Tibial nerve (tissue), 4 donors: Measurements from ENCODE around the gene TCF25. TPM values are rescaled to one million over a fixed set of nuclear protein-coding genes. Genes with fewer than 3 reads are reported as not detected.
"Not testable (repeated sequence)": the region's sequence is repeated elsewhere in the genome, so short reads cannot be mapped to it uniquely, and the experiment has no call there.

Source experiments
- DNase-seq, 2 donors: peaks; one replicate each; pipeline ENCODE4 v3.0.0-alpha.2; 2019; ENCODE audit warnings: low spot score in 2 of 2
- H3K27ac ChIP-seq, 4 donors: fragments of 200-600 bp; sonication (generic) in 3 of 4; one replicate each; pipeline ENCODE4 v1.5.1; 2017 to 2019; ENCODE audit warnings: mild to moderate bottlenecking in 1 of 4
- H3K27me3 ChIP-seq, 2 donors: fragments of 200-600 bp; sonication (generic) in 1 of 2; one replicate each; pipeline versions ENCODE4 v1.5.1 to v1.6.0; 2017 to 2019
- H3K36me3 ChIP-seq, 3 donors: fragments of 200-600 bp; sonication (generic); one replicate each; pipeline ENCODE4 v1.5.1; 2018 to 2019
- H3K4me1 ChIP-seq, 4 donors: fragments of 200-600 bp; sonication (generic) in 3 of 4; one replicate each; pipeline ENCODE4 v1.5.1; 2017 to 2019
- H3K4me3 ChIP-seq, 4 donors: fragments of 200-600 bp; sonication (generic) in 3 of 4; one replicate each; pipeline ENCODE4 v1.5.1; 2017 to 2019; ENCODE audit warnings: mild to moderate bottlenecking in 1 of 4, moderate library complexity in 1 of 4
- H3K9me3 ChIP-seq, 4 donors: fragments of 200-600 bp; sonication (generic) in 3 of 4; one replicate each; pipeline ENCODE4 v1.5.1; 2017 to 2019
- CTCF ChIP-seq, 5 experiments: fragments of 200-600 bp in 3 of 5; fragments of 450-650 bp in 2 of 5; sonication (generic) in 3 of 5; IDR thresholded peaks; one replicate each; pipeline ENCODE4 v1.5.1; 2016 to 2019; ENCODE audit warnings: antibody characterized with exemption in 5 of 5, mild to moderate bottlenecking in 3 of 5, moderate library complexity in 2 of 5
- EP300 ChIP-seq, 2 donors: sonication (generic); formaldehyde crosslinking; IDR thresholded peaks; one replicate each; pipeline ENCODE4 v1.6.1; 2017; ENCODE audit warnings: antibody characterized with exemption in 2 of 2, mild to moderate bottlenecking in 1 of 2
- POLR2A ChIP-seq, 2 donors: fragments of 450-650 bp; IDR thresholded peaks; one replicate each; pipeline ENCODE4 v1.6.1; 2017; ENCODE audit warnings: antibody characterized with exemption in 2 of 2, mild to moderate bottlenecking in 2 of 2, moderate library complexity in 2 of 2
- WGBS, 2 donors: methylation state at CpG; one replicate each; pipeline ENCODE4 v1.1.5; 2018; 5-methylcytosine and 5-hydroxymethylcytosine counted together
- total RNA-seq, 4 donors: library from RNA; depleted of rRNA; stranded (reverse); fragments of >200 nt; gene quantifications; one replicate each; pipeline ENCODE4 v1.1.0, GENCODE V29; 2016

Gene TCF25
- 100 to 1,000 TPM; 181 to 350 (median 290) TPM for total RNA-seq

GRCh38 chr16:89873109-89873971 is at the start of gene TCF25:
Gene TCF25, plus strand, starts transcription at chr16:89873592. Its CDS starts 76 bp downstream, at chr16:89873668.
- Histone ChIP-seq H3K27me3 (no peaks in the 10 kb centered on the region), H3K27ac (peak within 1 kb of the TSS; percentile 99 to 100 (median 100)), H3K36me3 (peaks cover 0 to 31% (median 0%) of the 10 kb centered on the region in 3 donors), H3K9me3 (peaks cover 0 to under 1% (median 0%) of the 10 kb centered on the region in 4 donors), H3K4me1 (peaks cover 0 to 30% (median 11%) of the 10 kb centered on the region in 4 donors), H3K4me3 (peak within 1 kb of the TSS; percentile 83 to 99 (median 94))
- peak; percentile 58 to 67 for DNase-seq
- WGBS, 2 donors, result 0% methylated on average over 19 to 47 of the region's 104 CpGs
- TF ChIP-seq POLR2A (IDR thresholded peaks at IDR 0.05) (peak; percentile 74 to 93), CTCF (IDR thresholded peaks at IDR 0.05) (peak in 2 of 5 experiments; percentile 31 to 38), EP300 (IDR thresholded peaks at IDR 0.05) (peak in 1 of 2 donors; percentile 97)

GRCh38 chr16:89823824-89824148 is 49.6 kb upstream of the TCF25 start:
- H3K4me3 ChIP-seq, H3K36me3 ChIP-seq, H3K9me3 ChIP-seq, H3K27ac ChIP-seq, DNase-seq, H3K27me3 ChIP-seq: not testable (repeated sequence)
- H3K4me1 ChIP-seq, result peaks cover 0 to 12% (median 5%) of the 10 kb centered on the region in 4 donors
- 60 to 64% methylated on average over 5 of the region's 5 CpGs for WGBS, 2 donors

GRCh38 chr16:89826531-89827382 is 46.6 kb upstream of the TCF25 start:
- 85 to 87% methylated on average over 26 of the region's 26 CpGs for WGBS, 2 donors
- TF ChIP-seq POLR2A (IDR thresholded peaks at IDR 0.05) (no peak), CTCF (IDR thresholded peaks at IDR 0.05) (no peak), EP300 (IDR thresholded peaks at IDR 0.05) (no peak)
- Histone ChIP-seq H3K4me1 (peaks cover 0 to 17% (median 6%) of the 10 kb centered on the region in 4 donors), H3K36me3 (no peaks in the 10 kb centered on the region), H3K27ac (no peak overlapping the region), H3K9me3 (no peaks in the 10 kb centered on the region), H3K4me3 (no peak overlapping the region), H3K27me3 (no peaks in the 10 kb centered on the region)
- DNase-seq, result no peak

GRCh38 chr16:89827383-89828198 is 45.8 kb upstream of the TCF25 start:
- H3K9me3 ChIP-seq, result no peaks in the 10 kb centered on the region
- TF ChIP-seq CTCF (IDR thresholded peaks at IDR 0.05), result no peak
- no peak for TF ChIP-seq EP300 (IDR thresholded peaks at IDR 0.05)
- TF ChIP-seq POLR2A (IDR thresholded peaks at IDR 0.05), result no peak
- WGBS, 2 donors, result 16 to 20% methylated on average over 15 to 16 of the region's 43 CpGs
- H3K27ac ChIP-seq, result no peak overlapping the region
- peaks cover 0 to 17% (median 6%) of the 10 kb centered on the region in 4 donors for H3K4me1 ChIP-seq
- peak overlapping the region in 3 of 4 donors; percentile 15 to 49 (median 34) for H3K4me3 ChIP-seq
- no peak for DNase-seq
- H3K36me3 ChIP-seq, result no peaks in the 10 kb centered on the region
- H3K27me3 ChIP-seq, result no peaks in the 10 kb centered on the region
